ENCODE data around the gene SPATA4.
A peak's percentile ranks its signal among the peaks of the same experiment; 100 is the strongest.

The SPATA4 gene

GRCh38 chr4:176189891-176190795 lies 5.2 kb downstream of the SPATA4 start:
- no peak for DNase-seq (ENCODE audit: low read depth)

- no peak for DNase-seq (ENCODE audit: low read depth)
Observed at GRCh38 chr4:176188654-176189053, 6.7 kb downstream of the SPATA4 start.

GRCh38 chr4:176187624-176188023 lies 7.8 kb downstream of the SPATA4 start:
- no peak for DNase-seq (ENCODE audit: low read depth)

- DNase-seq (ENCODE audit: low read depth), result no peak
Observed at GRCh38 chr4:176186671-176187395, 8.6 kb downstream of the SPATA4 start.

GRCh38 chr4:176186067-176186466 lies 9.3 kb downstream of the SPATA4 start:
- DNase-seq (ENCODE audit: low read depth), result no peak

- DNase-seq (ENCODE audit: low read depth), result peak; percentile 63
Observed at GRCh38 chr4:176185051-176185450, 10.3 kb downstream of the SPATA4 start.

GRCh38 chr4:176163041-176163440 lies 32.3 kb downstream of the SPATA4 start:
- DNase-seq (ENCODE audit: low read depth), result no peak

- no peak for DNase-seq (ENCODE audit: low read depth)
Observed at GRCh38 chr4:176156656-176157055, 38.7 kb downstream of the SPATA4 start.

GRCh38 chr4:176153124-176153523 lies 42.3 kb downstream of the SPATA4 start:
- DNase-seq (ENCODE audit: low read depth), result no peak

GRCh38 chr4:176150704-176151103 lies 44.7 kb downstream of the SPATA4 start:
- no peak for DNase-seq (ENCODE audit: low read depth)

GRCh38 chr4:176150356-176150682 lies 45.1 kb downstream of the SPATA4 start:
- peak; percentile 20 for DNase-seq (ENCODE audit: low read depth)

- no peak for DNase-seq (ENCODE audit: low read depth)
Observed at GRCh38 chr4:176149680-176150355, 45.6 kb downstream of the SPATA4 start.

- no peak for DNase-seq (ENCODE audit: low read depth)
Observed at GRCh38 chr4:176142253-176142652, 53.1 kb downstream of the SPATA4 start.

- no peak for DNase-seq (ENCODE audit: low read depth)
Observed at GRCh38 chr4:176139518-176139917, 55.9 kb downstream of the SPATA4 start.

- no peak for DNase-seq (ENCODE audit: low read depth)
Observed at GRCh38 chr4:176137631-176138030, 57.8 kb downstream of the SPATA4 start.

- no peak for DNase-seq (ENCODE audit: low read depth)
Observed at GRCh38 chr4:176134670-176135069, 60.7 kb downstream of the SPATA4 start.

Data from fibroblast of the conjunctiva (primary cell).